DOHH2 (cell line): Measurements from ENCODE around the gene AHRR.

Experiments
- EZH2phosphoT487 ChIP-seq: fragments of 200-600 bp; sonication (generic); IDR thresholded peaks from 2 replicates; pipeline ENCODE4 v1.6.1; 2017; ENCODE audit warnings: borderline replicate concordance, mild to moderate bottlenecking, antibody characterized with exemption, low read length, moderate library complexity, mixed read lengths
- TF ChIP-seq, protein P1 (sequence below): fragments of 200-600 bp; sonication (generic); IDR thresholded peaks from one replicate; pipeline ENCODE4 v1.5.1; 2014; ENCODE audit warnings: antibody characterized with exemption, mild to moderate bottlenecking, low read depth, low read length; ENCODE audit not compliant: poor library complexity, severe bottlenecking

GRCh38 chr5:346229-346935, 24.9 kb downstream of the AHRR start:
- TF ChIP-seq, protein P1, sequence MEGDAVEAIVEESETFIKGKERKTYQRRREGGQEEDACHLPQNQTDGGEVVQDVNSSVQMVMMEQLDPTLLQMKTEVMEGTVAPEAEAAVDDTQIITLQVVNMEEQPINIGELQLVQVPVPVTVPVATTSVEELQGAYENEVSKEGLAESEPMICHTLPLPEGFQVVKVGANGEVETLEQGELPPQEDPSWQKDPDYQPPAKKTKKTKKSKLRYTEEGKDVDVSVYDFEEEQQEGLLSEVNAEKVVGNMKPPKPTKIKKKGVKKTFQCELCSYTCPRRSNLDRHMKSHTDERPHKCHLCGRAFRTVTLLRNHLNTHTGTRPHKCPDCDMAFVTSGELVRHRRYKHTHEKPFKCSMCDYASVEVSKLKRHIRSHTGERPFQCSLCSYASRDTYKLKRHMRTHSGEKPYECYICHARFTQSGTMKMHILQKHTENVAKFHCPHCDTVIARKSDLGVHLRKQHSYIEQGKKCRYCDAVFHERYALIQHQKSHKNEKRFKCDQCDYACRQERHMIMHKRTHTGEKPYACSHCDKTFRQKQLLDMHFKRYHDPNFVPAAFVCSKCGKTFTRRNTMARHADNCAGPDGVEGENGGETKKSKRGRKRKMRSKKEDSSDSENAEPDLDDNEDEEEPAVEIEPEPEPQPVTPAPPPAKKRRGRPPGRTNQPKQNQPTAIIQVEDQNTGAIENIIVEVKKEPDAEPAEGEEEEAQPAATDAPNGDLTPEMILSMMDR = no peak
- no peak for TF ChIP-seq EZH2phosphoT487
